ENCODE data around the gene ACSM5.

DNA sequence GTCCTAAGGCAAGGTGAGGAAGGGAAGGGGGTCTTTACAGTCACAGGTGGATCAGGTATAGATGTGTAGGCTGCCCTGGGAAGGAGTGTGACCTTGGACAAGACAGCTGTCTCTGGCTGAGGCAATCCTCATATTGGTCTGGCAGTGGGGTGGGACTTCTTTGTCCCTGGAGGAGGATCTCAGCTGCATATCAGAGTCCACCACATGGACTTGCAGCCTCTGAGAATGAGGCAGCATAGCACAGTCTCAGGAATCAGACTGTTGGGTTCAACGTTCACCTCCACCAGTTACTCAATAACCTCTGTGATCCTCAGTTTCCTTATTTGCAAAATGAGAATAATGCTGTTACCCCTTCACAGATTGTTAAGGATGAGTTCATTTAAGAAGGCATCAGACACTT lies 75.4 kb downstream of the ACSM5 start:
- TF ChIP-seq, protein P1, sequence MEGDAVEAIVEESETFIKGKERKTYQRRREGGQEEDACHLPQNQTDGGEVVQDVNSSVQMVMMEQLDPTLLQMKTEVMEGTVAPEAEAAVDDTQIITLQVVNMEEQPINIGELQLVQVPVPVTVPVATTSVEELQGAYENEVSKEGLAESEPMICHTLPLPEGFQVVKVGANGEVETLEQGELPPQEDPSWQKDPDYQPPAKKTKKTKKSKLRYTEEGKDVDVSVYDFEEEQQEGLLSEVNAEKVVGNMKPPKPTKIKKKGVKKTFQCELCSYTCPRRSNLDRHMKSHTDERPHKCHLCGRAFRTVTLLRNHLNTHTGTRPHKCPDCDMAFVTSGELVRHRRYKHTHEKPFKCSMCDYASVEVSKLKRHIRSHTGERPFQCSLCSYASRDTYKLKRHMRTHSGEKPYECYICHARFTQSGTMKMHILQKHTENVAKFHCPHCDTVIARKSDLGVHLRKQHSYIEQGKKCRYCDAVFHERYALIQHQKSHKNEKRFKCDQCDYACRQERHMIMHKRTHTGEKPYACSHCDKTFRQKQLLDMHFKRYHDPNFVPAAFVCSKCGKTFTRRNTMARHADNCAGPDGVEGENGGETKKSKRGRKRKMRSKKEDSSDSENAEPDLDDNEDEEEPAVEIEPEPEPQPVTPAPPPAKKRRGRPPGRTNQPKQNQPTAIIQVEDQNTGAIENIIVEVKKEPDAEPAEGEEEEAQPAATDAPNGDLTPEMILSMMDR (IDR thresholded peaks at IDR 0.05; ENCODE audit: control extremely low read depth in 1 of 3, insufficient read depth in 1 of 3, low read depth in 1 of 3, low read length in 3 of 3), result no peak
- TF ChIP-seq RAD21 (IDR thresholded peaks at IDR 0.05 in 1 of 2, conservative IDR thresholded peaks at IDR 0.05 in 1 of 2; ENCODE audit: low read depth in 2 of 2, low read length in 2 of 2), result no peak
